Measurements from ENCODE around the gene ZBTB34. TPM values are rescaled to one million over a fixed set of nuclear protein-coding genes. Genes with fewer than 3 reads are reported as not detected.

Gene ZBTB34
- total RNA-seq, 1 experiment from 2014 or later: 15.8 TPM

DNA sequence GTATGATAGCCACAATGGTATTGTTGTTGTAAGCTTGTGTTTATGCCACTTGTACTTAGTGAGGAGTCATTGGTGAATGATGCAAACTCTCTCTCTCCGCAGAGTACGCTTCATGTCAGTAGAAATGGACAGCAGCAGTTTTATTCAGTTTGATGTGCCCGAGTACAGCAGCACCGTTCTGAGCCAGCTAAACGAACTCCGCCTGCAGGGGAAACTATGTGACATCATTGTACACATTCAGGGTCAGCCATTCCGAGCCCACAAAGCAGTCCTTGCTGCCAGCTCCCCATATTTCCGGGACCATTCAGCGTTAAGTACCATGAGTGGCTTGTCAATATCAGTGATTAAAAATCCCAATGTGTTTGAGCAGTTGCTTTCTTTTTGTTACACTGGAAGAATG, 18.8 kb downstream of the ZBTB34 start:
- Histone ChIP-seq H3K79me2 (ENCODE audit: insufficient read depth, low read length) (no peaks in the 10 kb centered on the region), H2AK5ac (ENCODE audit: insufficient read length, low read length) (no peak overlapping the region), H2BK15ac (ENCODE audit: low read depth, low read length) (no peak overlapping the region), H3K9me3 (ENCODE audit: control insufficient read depth, low read depth, low read length) (no peaks in the 10 kb centered on the region), H2AFZ (ENCODE audit: low read length) (no peak overlapping the region), H3K27ac (ENCODE audit: insufficient read length, low read depth, low read length) (no peak overlapping the region), H3K23me2 (ENCODE audit: insufficient read length, low read depth, low read length, poor library complexity, severe bottlenecking) (no peaks in the 10 kb centered on the region), H2BK20ac (ENCODE audit: low read depth, low read length, poor library complexity, severe bottlenecking) (no peak overlapping the region), H2BK12ac (ENCODE audit: insufficient read length, low read depth, low read length) (no peak overlapping the region), H3K79me1 (ENCODE audit: insufficient read depth, low read depth, low read length, poor library complexity, severe bottlenecking) (peaks cover 2% of the 10 kb centered on the region), H3K4me2 (ENCODE audit: insufficient read depth, insufficient read length, low read length) (no peak overlapping the region), H3K18ac (ENCODE audit: insufficient read length, low read depth, low read length) (no peak overlapping the region), H3K9ac (ENCODE audit: extremely low read depth, insufficient read length, low read length) (no peak overlapping the region), H3K4me1 (ENCODE audit: insufficient read depth, low read length) (no peaks in the 10 kb centered on the region), H4K91ac (ENCODE audit: insufficient read length, low read depth, low read length) (no peak overlapping the region), H4K8ac (replicated peaks; ENCODE audit: insufficient read length, low read depth, low read length) (no peak overlapping the region), H3K27me3 (ENCODE audit: insufficient read depth, low read length) (no peaks in the 10 kb centered on the region), H2BK5ac (ENCODE audit: insufficient read length, low read length) (no peak overlapping the region), H3T11ph (ENCODE audit: low read length) (no peak overlapping the region), H4K5ac (ENCODE audit: insufficient read length, low read depth, low read length) (no peak overlapping the region), H3K56ac (ENCODE audit: insufficient read length, low read depth, low read length) (no peak overlapping the region), H4K20me1 (ENCODE audit: control insufficient read depth, insufficient read depth, insufficient read length) (no peaks in the 10 kb centered on the region), H2BK120ac (ENCODE audit: low read depth, low read length, poor library complexity, severe bottlenecking) (no peak overlapping the region), H3K4ac (ENCODE audit: low read depth, low read length) (no peak overlapping the region), H3K14ac (ENCODE audit: insufficient read depth, low read length) (no peak overlapping the region), H3K23ac (ENCODE audit: insufficient read length, low read depth, low read length) (no peak overlapping the region)
- Mint-ChIP-seq H3K4me3 (no peak overlapping the region), H3K27me3 (ENCODE audit: low read depth) (no peaks in the 10 kb centered on the region; the same call in 1 of the 2 replicates), H3K27ac (no peak overlapping the region), H3K36me3 (ENCODE audit: insufficient read depth in 1 of 3, low read depth in 3 of 3) (peaks cover 19 to 23% (median 22%) of the 10 kb centered on the region in 3 experiments), H3K4me1 (peaks cover 0 to 6% of the 10 kb centered on the region in 2 experiments; a peak in 2 of 4 replicates), H3K9me3 (peaks cover 9% of the 10 kb centered on the region in 2 experiments)
- WGBS (ENCODE audit: extremely low coverage, insufficient read length, low lambda C conversion rate): no CpG with 5 or more reads among the region's 9 CpGs
- no peak for TF ChIP-seq CTCF (conservative IDR thresholded peaks at IDR 0.05)
- no peak for DNase-seq
